HepG2 (cell line): ENCODE results near the gene HOXA7. TPM values are rescaled to one million over a fixed set of nuclear protein-coding genes. Genes with fewer than 3 reads are reported as not detected.

Experiments used
- AHR ChIP-seq: IDR thresholded peaks from 2 replicates; pipeline ENCODE4 v1.6.1; 2018; ENCODE audit warnings: missing genetic modification reagents, missing compliant biosample characterization
- GTF2F1 ChIP-seq: fragments of 150-350 bp; IDR thresholded peaks from 2 replicates; pipeline ENCODE4 v1.6.1; 2014; ENCODE audit warnings: low read length
- HOXA7 ChIP-seq: sonication (generic); formaldehyde crosslinking; IDR thresholded peaks from 2 replicates; pipeline ENCODE4 v1.8.1; 2022; ENCODE audit warnings: mild to moderate bottlenecking, missing genetic modification reagents, moderate library complexity
- MZF1 ChIP-seq: sonication (generic); formaldehyde crosslinking; IDR thresholded peaks from 2 replicates; pipeline ENCODE4 v1.8.1; 2023; ENCODE audit warnings: mild to moderate bottlenecking, missing genetic modification reagents, borderline replicate concordance
- NFATC3 ChIP-seq: sonication (generic); formaldehyde crosslinking; IDR thresholded peaks from 2 replicates; pipeline ENCODE4 v1.5.1; 2020; ENCODE audit warnings: mild to moderate bottlenecking, missing genetic modification reagents
- SNAI1 ChIP-seq: sonication (generic); formaldehyde crosslinking; IDR thresholded peaks from 2 replicates; pipeline ENCODE4 v1.5.0; 2020; ENCODE audit warnings: mild to moderate bottlenecking, missing genetic modification reagents, borderline replicate concordance
- SRSF4 ChIP-seq: fragments of 200-400 bp; formaldehyde crosslinking; IDR thresholded peaks from one replicate; pipeline ENCODE4 v1.6.1; 2018; ENCODE audit warnings: mild to moderate bottlenecking, low read depth, low read length, moderate library complexity; ENCODE audit not compliant: poor library complexity, severe bottlenecking
- SSRP1 ChIP-seq: IDR thresholded peaks from 2 replicates; pipeline ENCODE4 v1.6.1; 2016; ENCODE audit warnings: control low read depth
- STAG1 ChIP-seq: sonication (generic); formaldehyde crosslinking; IDR thresholded peaks from 2 replicates; pipeline ENCODE4 v1.4.0; 2020; ENCODE audit warnings: missing genetic modification reagents
- THAP11 ChIP-seq: IDR thresholded peaks from 2 replicates; pipeline ENCODE4 v1.6.1; 2016; ENCODE audit warnings: missing biosample characterization, missing genetic modification reagents
- ZBTB25 ChIP-seq: IDR thresholded peaks from 2 replicates; pipeline ENCODE4 v1.6.1; 2018; ENCODE audit warnings: missing genetic modification reagents
- ZBTB26 ChIP-seq: IDR thresholded peaks from 2 replicates; pipeline ENCODE4 v1.6.1; 2016; ENCODE audit warnings: missing compliant biosample characterization, missing genetic modification reagents, borderline replicate concordance
- ZNF17 ChIP-seq: sonication (generic); formaldehyde crosslinking; IDR thresholded peaks from 2 replicates; pipeline ENCODE4 v1.5.0; 2020; ENCODE audit warnings: mild to moderate bottlenecking, missing genetic modification reagents
- ZNF30 ChIP-seq: sonication (generic); formaldehyde crosslinking; IDR thresholded peaks from 2 replicates; pipeline ENCODE4 v1.5.0; 2020; ENCODE audit warnings: mild to moderate bottlenecking, missing genetic modification reagents
- ZNF446 ChIP-seq: sonication (generic); formaldehyde crosslinking; IDR thresholded peaks from 2 replicates; pipeline ENCODE4 v1.5.0; 2020; ENCODE audit warnings: mild to moderate bottlenecking, missing genetic modification reagents
- ZNF703 ChIP-seq: sonication (generic); formaldehyde crosslinking; IDR thresholded peaks from 2 replicates; pipeline ENCODE4 v1.5.1; 2020; ENCODE audit warnings: missing genetic modification reagents, mild to moderate bottlenecking, moderate library complexity, borderline replicate concordance
- polyA plus RNA-seq, 8 experiments: library from polyadenylated mRNA; depleted of rRNA in 3 of 8; stranded (reverse) in 7 of 8; unstranded in 1 of 8; fragments of >200 nt; fragmentation: Illumina TruSeq in 4 of 8; extraction: Trizol in 4 of 8; gene quantifications; 2 replicates each; pipeline versions ENCODE4 v1.2.1 to v1.2.3, GENCODE V29; 2011 to 2016; ENCODE audit warnings: low read depth in 4 of 8, missing spikeins in 1 of 8, mixed read lengths in 1 of 8; ENCODE audit not compliant: insufficient read depth in 1 of 8
- total RNA-seq, 5 experiments: library from RNA; depleted of rRNA; stranded (reverse); fragments of >200 nt; fragmentation: Illumina TruSeq; extraction: Trizol; gene quantifications; 2 replicates each; pipeline ENCODE4 v1.2.3, GENCODE V29; 2016; ENCODE audit warnings: low read depth in 1 of 5
- TF ChIP-seq, protein P1 (sequence below): IDR thresholded peaks from 2 replicates; pipeline ENCODE4 v1.6.1; 2016
- TF ChIP-seq, protein P2 (sequence below): sonication (generic); formaldehyde crosslinking; IDR thresholded peaks from 2 replicates; pipeline ENCODE4 v1.4.0; 2020; ENCODE audit warnings: missing genetic modification reagents, mild to moderate bottlenecking, borderline replicate concordance

HOXA7 gene
- total and polyA plus RNA-seq, 2 of the 13 experiments (the other 11 are each of a cell fraction or from before 2014, with no cell fraction given): 0.05 TPM; not detected in 1

- TF ChIP-seq ZNF30 (CRISPR knock-in tag): no peak
- no peak for TF ChIP-seq NFATC3 (CRISPR knock-in tag)
- TF ChIP-seq SNAI1 (CRISPR knock-in tag): no peak
- TF ChIP-seq AHR (CRISPR knock-in tag): no peak
- TF ChIP-seq, protein P1, sequence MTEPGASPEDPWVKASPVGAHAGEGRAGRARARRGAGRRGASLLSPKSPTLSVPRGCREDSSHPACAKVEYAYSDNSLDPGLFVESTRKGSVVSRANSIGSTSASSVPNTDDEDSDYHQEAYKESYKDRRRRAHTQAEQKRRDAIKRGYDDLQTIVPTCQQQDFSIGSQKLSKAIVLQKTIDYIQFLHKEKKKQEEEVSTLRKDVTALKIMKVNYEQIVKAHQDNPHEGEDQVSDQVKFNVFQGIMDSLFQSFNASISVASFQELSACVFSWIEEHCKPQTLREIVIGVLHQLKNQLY: peak; percentile 52; the same call in 1 of the 2 replicates
- TF ChIP-seq MZF1: no peak
- TF ChIP-seq THAP11 (CRISPR knock-in tag): no peak
- no peak; the same call in 1 of the 2 replicates for TF ChIP-seq ZNF446 (CRISPR knock-in tag)
- TF ChIP-seq ZNF17 (CRISPR knock-in tag): no peak
- no peak for TF ChIP-seq SSRP1 (CRISPR knock-in tag)
- TF ChIP-seq ZBTB25 (CRISPR knock-in tag): no peak
- no peak for TF ChIP-seq SRSF4
- TF ChIP-seq ZNF703: no peak
- TF ChIP-seq, protein P2, sequence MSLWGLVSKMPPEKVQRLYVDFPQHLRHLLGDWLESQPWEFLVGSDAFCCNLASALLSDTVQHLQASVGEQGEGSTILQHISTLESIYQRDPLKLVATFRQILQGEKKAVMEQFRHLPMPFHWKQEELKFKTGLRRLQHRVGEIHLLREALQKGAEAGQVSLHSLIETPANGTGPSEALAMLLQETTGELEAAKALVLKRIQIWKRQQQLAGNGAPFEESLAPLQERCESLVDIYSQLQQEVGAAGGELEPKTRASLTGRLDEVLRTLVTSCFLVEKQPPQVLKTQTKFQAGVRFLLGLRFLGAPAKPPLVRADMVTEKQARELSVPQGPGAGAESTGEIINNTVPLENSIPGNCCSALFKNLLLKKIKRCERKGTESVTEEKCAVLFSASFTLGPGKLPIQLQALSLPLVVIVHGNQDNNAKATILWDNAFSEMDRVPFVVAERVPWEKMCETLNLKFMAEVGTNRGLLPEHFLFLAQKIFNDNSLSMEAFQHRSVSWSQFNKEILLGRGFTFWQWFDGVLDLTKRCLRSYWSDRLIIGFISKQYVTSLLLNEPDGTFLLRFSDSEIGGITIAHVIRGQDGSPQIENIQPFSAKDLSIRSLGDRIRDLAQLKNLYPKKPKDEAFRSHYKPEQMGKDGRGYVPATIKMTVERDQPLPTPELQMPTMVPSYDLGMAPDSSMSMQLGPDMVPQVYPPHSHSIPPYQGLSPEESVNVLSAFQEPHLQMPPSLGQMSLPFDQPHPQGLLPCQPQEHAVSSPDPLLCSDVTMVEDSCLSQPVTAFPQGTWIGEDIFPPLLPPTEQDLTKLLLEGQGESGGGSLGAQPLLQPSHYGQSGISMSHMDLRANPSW (CRISPR knock-in tag): no peak
- TF ChIP-seq GTF2F1: no peak
- TF ChIP-seq ZBTB26 (CRISPR knock-in tag): no peak
- no peak for TF ChIP-seq HOXA7 (CRISPR knock-in tag)
- peak; percentile 92 for TF ChIP-seq STAG1
- TF ChIP-seq, all 625 proteins: peak for 71
Observed at GRCh38 chr7:27143023-27143949, 13.2 kb downstream of the HOXA7 start, which contains the start of gene HOXA5 (continued).
